22Rv1 (cell line): ENCODE results near the gene PFKL.

Source experiments
- ZFX ChIP-seq: fragments of 450-650 bp; IDR thresholded peaks from 2 replicates; pipeline ENCODE4 v1.6.1; 2017; ENCODE audit warnings: antibody characterized with exemption, borderline replicate concordance
- TF ChIP-seq, protein P1 (sequence below): fragments of 450-650 bp; IDR thresholded peaks from 2 replicates; pipeline ENCODE4 v1.5.1; 2017; ENCODE audit warnings: mild to moderate bottlenecking

DNA sequence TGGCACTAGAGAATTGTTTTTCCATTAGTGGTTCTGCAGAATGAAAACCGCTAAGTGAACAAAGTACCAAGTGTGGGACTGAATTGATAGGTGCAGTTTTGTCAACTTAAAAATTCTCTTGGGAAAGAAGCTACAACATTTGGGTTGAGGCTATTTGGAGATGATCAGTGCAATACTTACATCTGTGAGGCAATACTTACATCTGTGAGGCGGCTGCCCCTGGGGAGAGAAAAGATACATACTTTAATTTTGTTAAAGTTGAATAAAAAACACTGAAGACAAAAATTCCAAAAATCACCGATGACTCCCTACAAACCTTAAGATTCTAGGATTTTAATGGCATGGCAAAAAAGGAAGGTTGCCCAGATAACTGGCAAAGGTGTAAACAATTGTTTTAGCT lies 37.6 kb downstream of the PFKL start:
- TF ChIP-seq, protein P1, sequence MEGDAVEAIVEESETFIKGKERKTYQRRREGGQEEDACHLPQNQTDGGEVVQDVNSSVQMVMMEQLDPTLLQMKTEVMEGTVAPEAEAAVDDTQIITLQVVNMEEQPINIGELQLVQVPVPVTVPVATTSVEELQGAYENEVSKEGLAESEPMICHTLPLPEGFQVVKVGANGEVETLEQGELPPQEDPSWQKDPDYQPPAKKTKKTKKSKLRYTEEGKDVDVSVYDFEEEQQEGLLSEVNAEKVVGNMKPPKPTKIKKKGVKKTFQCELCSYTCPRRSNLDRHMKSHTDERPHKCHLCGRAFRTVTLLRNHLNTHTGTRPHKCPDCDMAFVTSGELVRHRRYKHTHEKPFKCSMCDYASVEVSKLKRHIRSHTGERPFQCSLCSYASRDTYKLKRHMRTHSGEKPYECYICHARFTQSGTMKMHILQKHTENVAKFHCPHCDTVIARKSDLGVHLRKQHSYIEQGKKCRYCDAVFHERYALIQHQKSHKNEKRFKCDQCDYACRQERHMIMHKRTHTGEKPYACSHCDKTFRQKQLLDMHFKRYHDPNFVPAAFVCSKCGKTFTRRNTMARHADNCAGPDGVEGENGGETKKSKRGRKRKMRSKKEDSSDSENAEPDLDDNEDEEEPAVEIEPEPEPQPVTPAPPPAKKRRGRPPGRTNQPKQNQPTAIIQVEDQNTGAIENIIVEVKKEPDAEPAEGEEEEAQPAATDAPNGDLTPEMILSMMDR: no peak
- no peak for TF ChIP-seq ZFX
